Effector memory CD4-positive, alpha-beta T cell (primary cell): ENCODE results near the gene TCEAL3.
"Not testable (repeated sequence)": the region's sequence is repeated elsewhere in the genome, so short reads cannot be mapped to it uniquely, and the experiment has no call there.

Source experiments
- DNase-seq, 3 donors: peaks; one replicate each; pipeline ENCODE4 v3.0.0-alpha.2; 2020
- H3K27ac ChIP-seq: 2 replicates; pipeline ENCODE4 v1.7.0; 2013; ENCODE audit warnings: mild to moderate bottlenecking, low read length, moderate library complexity; ENCODE audit not compliant: insufficient read depth, poor library complexity, severe bottlenecking
- H3K27me3 ChIP-seq: replicated peaks from 2 replicates; pipeline ENCODE4 v1.7.0; 2013; ENCODE audit warnings: mild to moderate bottlenecking, low read length; ENCODE audit not compliant: insufficient read depth, control insufficient read depth, poor library complexity, severe bottlenecking
- H3K36me3 ChIP-seq: 2 replicates; pipeline ENCODE4 v1.7.0; 2013; ENCODE audit warnings: mild to moderate bottlenecking, low read length, moderate library complexity; ENCODE audit not compliant: control insufficient read depth, insufficient read depth
- H3K4me1 ChIP-seq: 2 replicates; pipeline ENCODE4 v1.7.0; 2013; ENCODE audit warnings: low read length, mild to moderate bottlenecking; ENCODE audit not compliant: control insufficient read depth, insufficient read depth, poor library complexity, severe bottlenecking
- H3K4me3 ChIP-seq: 2 replicates; pipeline ENCODE4 v1.7.0; 2013; ENCODE audit warnings: low read length, low read depth, mild to moderate bottlenecking; ENCODE audit not compliant: insufficient read depth, poor library complexity, severe bottlenecking
- H3K9me3 ChIP-seq: 2 replicates; pipeline ENCODE4 v1.7.0; 2013; ENCODE audit warnings: mild to moderate bottlenecking, low read length, moderate library complexity; ENCODE audit not compliant: control insufficient read depth

Gene TCEAL3

DNA sequence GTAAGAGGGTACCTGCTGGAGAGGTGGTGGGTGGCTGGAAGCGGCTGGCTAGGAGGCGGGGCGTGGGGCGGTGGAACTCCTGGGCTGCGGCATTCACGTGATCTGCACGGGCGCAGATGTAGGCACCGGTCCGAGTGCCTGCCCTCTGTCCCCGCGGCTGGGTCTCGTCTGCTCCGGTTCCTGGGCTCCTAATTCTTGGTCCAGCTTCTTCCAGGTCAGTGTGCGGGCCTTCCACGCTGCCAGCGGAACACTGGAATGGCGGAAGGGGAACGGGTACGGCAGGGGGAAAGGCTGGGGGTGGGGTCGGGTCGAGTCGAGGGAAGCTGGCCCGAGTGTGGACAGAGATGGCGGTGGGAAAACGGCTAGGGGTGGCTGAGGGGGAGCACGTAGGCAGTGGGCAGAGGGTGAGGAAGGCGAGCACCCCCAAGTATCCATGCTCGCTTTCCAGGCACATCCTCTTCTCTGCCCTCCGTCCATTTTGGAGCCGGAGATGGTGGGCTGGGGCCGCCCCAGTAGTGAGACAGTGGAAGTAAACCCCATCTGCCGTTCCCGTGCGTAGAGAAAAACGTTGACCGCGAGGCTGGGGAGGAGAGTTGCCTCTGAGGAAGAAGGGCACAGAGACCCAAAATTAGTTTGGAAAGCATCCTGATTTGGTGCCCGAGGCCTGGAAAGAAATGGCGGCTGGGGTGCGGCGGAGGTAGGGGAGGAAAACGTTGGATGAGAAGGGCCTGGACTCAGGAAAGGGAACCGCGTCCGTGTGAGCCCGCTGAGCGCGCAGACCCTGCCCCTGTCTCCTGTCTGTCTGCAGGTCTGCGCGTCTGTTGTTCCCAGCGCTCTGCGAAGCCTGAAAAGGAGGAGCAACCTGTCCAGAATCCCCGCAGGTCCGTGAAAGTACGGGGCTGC lies 22.1 kb upstream of the TCEAL3 start, which contains the start of gene TCEAL4:
TSS of gene TCEAL4 (plus strand) at position 105 of the 903 bp plus-strand sequence. CDS start 1,161 bp downstream, outside the sequence.
- H3K4me3 ChIP-seq: peak within 1 kb of the TSS; percentile 72
- H3K27ac ChIP-seq: peak within 1 kb of the TSS; percentile 11
- no peaks in the 10 kb centered on the region for H3K36me3 ChIP-seq
- H3K9me3 ChIP-seq: no peaks in the 10 kb centered on the region
- H3K27me3 ChIP-seq: no peaks in the 10 kb centered on the region
- no peaks in the 10 kb centered on the region for H3K4me1 ChIP-seq
- peak in 1 of 3 donors; percentile 15 for DNase-seq

GRCh38 chrX:103586314-103586646 lies 21.5 kb upstream of the TCEAL3 start:
- Histone ChIP-seq H3K27me3 (no peaks in the 10 kb centered on the region), H3K4me1 (no peaks in the 10 kb centered on the region), H3K36me3 (no peaks in the 10 kb centered on the region), H3K4me3 (peak overlapping the region; percentile 72), H3K9me3 (no peaks in the 10 kb centered on the region), H3K27ac (no peak overlapping the region)
- no peak for DNase-seq

DNA sequence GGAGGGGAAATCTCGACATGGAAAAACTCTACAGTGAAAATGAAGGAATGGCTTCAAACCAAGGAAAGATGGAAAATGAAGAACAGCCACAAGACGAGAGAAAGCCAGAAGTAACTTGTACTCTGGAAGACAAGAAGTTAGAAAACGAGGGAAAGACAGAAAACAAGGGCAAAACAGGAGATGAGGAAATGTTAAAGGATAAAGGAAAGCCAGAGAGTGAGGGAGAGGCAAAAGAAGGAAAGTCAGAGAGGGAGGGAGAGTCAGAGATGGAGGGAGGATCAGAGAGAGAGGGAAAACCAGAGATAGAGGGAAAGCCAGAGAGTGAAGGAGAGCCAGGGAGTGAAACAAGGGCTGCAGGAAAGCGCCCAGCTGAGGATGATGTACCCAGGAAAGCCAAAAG lies 21.1 kb upstream of the TCEAL3 start:
- Histone ChIP-seq H3K27ac (no peak overlapping the region), H3K9me3 (no peaks in the 10 kb centered on the region), H3K4me3 (no peak overlapping the region), H3K4me1 (no peaks in the 10 kb centered on the region), H3K27me3 (no peaks in the 10 kb centered on the region), H3K36me3 (no peaks in the 10 kb centered on the region)
- DNase-seq: no peak

- DNase-seq, H3K27me3 ChIP-seq, H3K27ac ChIP-seq, H3K9me3 ChIP-seq, H3K4me3 ChIP-seq, H3K4me1 ChIP-seq, H3K36me3 ChIP-seq: not testable (repeated sequence)
Measured at GRCh38 chrX:103592295-103592694, 15.5 kb upstream of the TCEAL3 start.

- not testable (repeated sequence) for H3K36me3 ChIP-seq, H3K27me3 ChIP-seq, H3K4me1 ChIP-seq, H3K9me3 ChIP-seq, H3K27ac ChIP-seq, DNase-seq, H3K4me3 ChIP-seq
Measured at GRCh38 chrX:103595202-103595601, 12.6 kb upstream of the TCEAL3 start.

- Histone ChIP-seq H3K4me1 (no peaks in the 10 kb centered on the region), H3K27me3 (no peaks in the 10 kb centered on the region), H3K4me3 (peak overlapping the region; percentile 57), H3K36me3 (no peaks in the 10 kb centered on the region), H3K27ac (peak overlapping the region; percentile 57), H3K9me3 (no peaks in the 10 kb centered on the region)
- DNase-seq: no peak
Measured at GRCh38 chrX:103608306-103608963, 672 bp downstream of the TCEAL3 start.

GRCh38 chrX:103610282-103610681 lies 2.5 kb downstream of the TCEAL3 start:
- Histone ChIP-seq H3K4me1 (no peaks in the 10 kb centered on the region), H3K27me3 (no peaks in the 10 kb centered on the region), H3K36me3 (no peaks in the 10 kb centered on the region)

DNA sequence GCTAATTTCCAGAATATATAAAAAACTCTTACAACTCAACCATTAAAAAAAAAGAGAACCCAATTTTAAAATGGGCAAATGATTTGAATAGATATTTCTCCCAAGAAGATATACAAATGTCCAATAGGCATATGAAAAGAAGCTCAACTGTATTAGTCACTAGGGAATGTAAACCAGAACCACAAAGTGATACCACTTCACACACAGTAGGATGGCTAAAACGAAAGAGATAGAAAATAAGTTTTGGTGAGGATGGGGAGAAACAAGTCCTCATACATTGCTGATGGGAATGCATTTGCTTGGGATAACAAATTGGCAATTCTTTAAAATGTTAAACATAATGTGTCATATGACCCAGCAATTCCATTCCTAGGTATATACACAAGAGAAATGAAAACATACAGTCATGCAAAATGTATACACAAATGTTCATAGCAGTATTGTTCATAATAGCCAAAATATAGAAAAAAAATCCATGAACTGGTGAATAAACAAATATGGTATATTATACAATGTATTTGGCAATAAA lies 5.7 kb downstream of the TCEAL3 start:
- no peak for DNase-seq
- H3K36me3 ChIP-seq: no peaks in the 10 kb centered on the region
- H3K9me3 ChIP-seq: no peaks in the 10 kb centered on the region
- no peaks in the 10 kb centered on the region for H3K27me3 ChIP-seq
- H3K4me3 ChIP-seq: no peak overlapping the region
- no peaks in the 10 kb centered on the region for H3K4me1 ChIP-seq
- no peak overlapping the region for H3K27ac ChIP-seq

More at GRCh38 chrX:103610282-103610681, 2.5 kb downstream of the TCEAL3 start:
- Histone ChIP-seq H3K9me3 (no peaks in the 10 kb centered on the region), H3K27ac (no peak overlapping the region), H3K4me3 (no peak overlapping the region)
- DNase-seq: no peak

- H3K9me3 ChIP-seq: no peaks in the 10 kb centered on the region
- H3K4me1 ChIP-seq: no peaks in the 10 kb centered on the region
- no peak overlapping the region for H3K27ac ChIP-seq
- no peak for DNase-seq
- H3K4me3 ChIP-seq: no peak overlapping the region
- H3K27me3 ChIP-seq: no peaks in the 10 kb centered on the region
- no peaks in the 10 kb centered on the region for H3K36me3 ChIP-seq
Measured at GRCh38 chrX:103614999-103615398, 7.2 kb downstream of the TCEAL3 start.
